ENCODE data around the gene IGF2BP2.

GRCh38 chr3:185623939-185624665, 200.7 kb downstream of the IGF2BP2 start:
- TF ChIP-seq, protein P1, sequence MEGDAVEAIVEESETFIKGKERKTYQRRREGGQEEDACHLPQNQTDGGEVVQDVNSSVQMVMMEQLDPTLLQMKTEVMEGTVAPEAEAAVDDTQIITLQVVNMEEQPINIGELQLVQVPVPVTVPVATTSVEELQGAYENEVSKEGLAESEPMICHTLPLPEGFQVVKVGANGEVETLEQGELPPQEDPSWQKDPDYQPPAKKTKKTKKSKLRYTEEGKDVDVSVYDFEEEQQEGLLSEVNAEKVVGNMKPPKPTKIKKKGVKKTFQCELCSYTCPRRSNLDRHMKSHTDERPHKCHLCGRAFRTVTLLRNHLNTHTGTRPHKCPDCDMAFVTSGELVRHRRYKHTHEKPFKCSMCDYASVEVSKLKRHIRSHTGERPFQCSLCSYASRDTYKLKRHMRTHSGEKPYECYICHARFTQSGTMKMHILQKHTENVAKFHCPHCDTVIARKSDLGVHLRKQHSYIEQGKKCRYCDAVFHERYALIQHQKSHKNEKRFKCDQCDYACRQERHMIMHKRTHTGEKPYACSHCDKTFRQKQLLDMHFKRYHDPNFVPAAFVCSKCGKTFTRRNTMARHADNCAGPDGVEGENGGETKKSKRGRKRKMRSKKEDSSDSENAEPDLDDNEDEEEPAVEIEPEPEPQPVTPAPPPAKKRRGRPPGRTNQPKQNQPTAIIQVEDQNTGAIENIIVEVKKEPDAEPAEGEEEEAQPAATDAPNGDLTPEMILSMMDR (IDR thresholded peaks at IDR 0.05), result no peak
- TF ChIP-seq REST (IDR thresholded peaks at IDR 0.05; ENCODE audit: insufficient read depth in 1 of 2, low read depth in 2 of 2, low read length in 1 of 2) (no peak), POLR2AphosphoS5 (IDR thresholded peaks at IDR 0.05; ENCODE audit: low read depth, low read length) (no peak), TCF7L2 (IDR thresholded peaks at IDR 0.05; ENCODE audit: low read depth, low read length) (no peak), SIN3A (IDR thresholded peaks at IDR 0.05; ENCODE audit: borderline replicate concordance, insufficient read depth, low read depth, low read length) (no peak)
